GM18868 (cell line): ENCODE results near the gene HK1.

Source experiments
- ATAC-seq: cut with Tn5 transposase; IDR thresholded peaks from one replicate; pipeline ENCODE4 v1.9.1; 2021; ENCODE audit warnings: mild to moderate bottlenecking, moderate library complexity; ENCODE audit not compliant: unreplicated experiment

HK1 gene

GRCh38 chr10:69343905-69344304, 65.6 kb downstream of the HK1 start:
- ATAC-seq, result no peak

GRCh38 chr10:69344591-69345252, 66.4 kb downstream of the HK1 start:
- ATAC-seq, result peak; percentile 83

GRCh38 chr10:69345402-69345801, 67.1 kb downstream of the HK1 start:
- ATAC-seq, result no peak

- no peak for ATAC-seq
Observed at GRCh38 chr10:69345890-69346474, 67.7 kb downstream of the HK1 start.

GRCh38 chr10:69346776-69347175, 68.5 kb downstream of the HK1 start:
- ATAC-seq, result no peak

- no peak for ATAC-seq
Observed at GRCh38 chr10:69348816-69349541, 70.7 kb downstream of the HK1 start.

GRCh38 chr10:69349542-69349888, 71.2 kb downstream of the HK1 start:
- no peak for ATAC-seq

- ATAC-seq, result no peak
Observed at GRCh38 chr10:69351589-69351988, 73.3 kb downstream of the HK1 start.

GRCh38 chr10:69352569-69353264, 74.4 kb downstream of the HK1 start:
- no peak for ATAC-seq

GRCh38 chr10:69353977-69354635, 75.8 kb downstream of the HK1 start:
- no peak for ATAC-seq

GRCh38 chr10:69356187-69356586, 77.9 kb downstream of the HK1 start:
- ATAC-seq, result no peak

- ATAC-seq, result no peak
Observed at GRCh38 chr10:69358148-69358795, 80.0 kb downstream of the HK1 start.

- ATAC-seq, result no peak
Observed at GRCh38 chr10:69359148-69359547, 80.9 kb downstream of the HK1 start.

GRCh38 chr10:69359594-69359993, 81.3 kb downstream of the HK1 start:
- no peak for ATAC-seq

GRCh38 chr10:69360485-69361302, 82.4 kb downstream of the HK1 start:
- ATAC-seq, result no peak

- no peak for ATAC-seq
Observed at GRCh38 chr10:69361303-69361614, 83.0 kb downstream of the HK1 start.

GRCh38 chr10:69362471-69362954, 84.2 kb downstream of the HK1 start:
- no peak for ATAC-seq

- ATAC-seq, result no peak
Observed at GRCh38 chr10:69363666-69364065, 85.4 kb downstream of the HK1 start.

- no peak for ATAC-seq
Observed at GRCh38 chr10:69364232-69364940, 86.1 kb downstream of the HK1 start.
